Neural cell (in vitro differentiated cells): Measurements from ENCODE around the gene EPB41. TPM values are rescaled to one million over a fixed set of nuclear protein-coding genes. Genes with fewer than 3 reads are reported as not detected.

ENCODE experiments used
- H2AFZ ChIP-seq: fragments of 200-600, 300-800 bp; sonication (generic), shearing (Covaris generic); 2 replicates; pipeline ENCODE4 v1.6.0; 2014; ENCODE audit warnings: low read depth, mild to moderate bottlenecking, antibody characterized with exemption, low read length, moderate library complexity
- H3F3A ChIP-seq: fragments of 200-600 bp; shearing (Covaris generic); 2 replicates; pipeline ENCODE4 v1.6.1; 2016; ENCODE audit warnings: mild to moderate bottlenecking, moderate library complexity, mixed read lengths, antibody characterized with exemption, low read length; ENCODE audit not compliant: insufficient read depth, poor library complexity, severe bottlenecking
- H3K27ac ChIP-seq: fragments of 200-600, 300-800 bp; sonication (generic), shearing (Covaris generic); 2 replicates; pipeline ENCODE4 v1.5.1; 2014; ENCODE audit warnings: mild to moderate bottlenecking, low read length, moderate library complexity
- H3K27me3 ChIP-seq: fragments of 300-800, 200-600 bp; sonication (generic), shearing (Covaris generic); 2 replicates; pipeline ENCODE4 v1.6.0; 2014; ENCODE audit warnings: mild to moderate bottlenecking, low read depth, low read length, moderate library complexity; ENCODE audit not compliant: insufficient read depth
- H3K36me3 ChIP-seq: fragments of 300-800, 200-600 bp; sonication (generic), shearing (Covaris generic); 2 replicates; pipeline ENCODE4 v1.5.1; 2014; ENCODE audit warnings: mild to moderate bottlenecking, antibody characterized with exemption, low read length, moderate library complexity; ENCODE audit not compliant: insufficient read depth
- H3K4me2 ChIP-seq: fragments of 300-800, 200-600 bp; sonication (generic), shearing (Covaris generic); 2 replicates; pipeline ENCODE4 v1.6.0; 2014; ENCODE audit warnings: mild to moderate bottlenecking, low read length
- H3K4me3 ChIP-seq: fragments of 300-800, 200-600 bp; sonication (generic), shearing (Covaris generic); 2 replicates; pipeline ENCODE4 v1.5.1; 2014; ENCODE audit warnings: mild to moderate bottlenecking, low read length, moderate library complexity
- H3K79me2 ChIP-seq: fragments of 200-600 bp; shearing (Covaris generic); replicated peaks from 2 replicates; pipeline ENCODE4 v1.6.0; 2014; ENCODE audit warnings: mild to moderate bottlenecking, low read length, moderate library complexity; ENCODE audit not compliant: insufficient read depth
- H3K9ac ChIP-seq: fragments of 300-800, 200-600 bp; sonication (generic), shearing (Covaris generic); 2 replicates; pipeline ENCODE4 v1.6.1; 2016; ENCODE audit warnings: mild to moderate bottlenecking, low read length, mixed read lengths
- H3K9me2 ChIP-seq: fragments of 200-600 bp; shearing (Covaris generic); 2 replicates; pipeline ENCODE4 v1.6.1; 2016; ENCODE audit warnings: mild to moderate bottlenecking, low read length, mixed read lengths; ENCODE audit not compliant: insufficient read depth
- H3K9me3 ChIP-seq: fragments of 200-600, 300-800 bp; sonication (generic), shearing (Covaris generic); 2 replicates; pipeline ENCODE4 v1.6.1; 2016; ENCODE audit warnings: mild to moderate bottlenecking, mixed run types, low read length, moderate library complexity, mixed read lengths
- H4K20me1 ChIP-seq: fragments of 200-600 bp; shearing (Covaris generic); 2 replicates; pipeline ENCODE4 v1.6.1; 2016; ENCODE audit warnings: mild to moderate bottlenecking, mixed run types; ENCODE audit not compliant: insufficient read depth
- EP300 ChIP-seq: fragments of 450-650 bp; conservative IDR thresholded peaks from 2 replicates; pipeline ENCODE4 v1.6.1; 2014; ENCODE audit warnings: antibody characterized with exemption, mild to moderate bottlenecking, moderate library complexity; ENCODE audit not compliant: poor library complexity, severe bottlenecking
- EZH2 ChIP-seq: fragments of 200-600, 300-800 bp; shearing (Covaris generic), sonication (generic); IDR thresholded peaks from 2 replicates; pipeline ENCODE4 v1.6.1; 2014; ENCODE audit warnings: antibody characterized with exemption, low read length, borderline replicate concordance, mild to moderate bottlenecking; ENCODE audit not compliant: insufficient read depth, poor library complexity, severe bottlenecking
- MXI1 ChIP-seq: fragments of 450-650 bp; conservative IDR thresholded peaks from 2 replicates; pipeline ENCODE4 v1.6.1; 2014; ENCODE audit warnings: antibody characterized with exemption, mild to moderate bottlenecking; ENCODE audit not compliant: poor library complexity, severe bottlenecking
- POLR2AphosphoS5 ChIP-seq: IDR thresholded peaks from 2 replicates; pipeline ENCODE4 v1.6.1; 2012
- RAD21 ChIP-seq: fragments of 450-650 bp; conservative IDR thresholded peaks from 2 replicates; pipeline ENCODE4 v1.6.1; 2014; ENCODE audit warnings: antibody characterized with exemption, mild to moderate bottlenecking, moderate library complexity
- SMC3 ChIP-seq: fragments of 450-650 bp; conservative IDR thresholded peaks from 2 replicates; pipeline ENCODE4 v1.6.1; 2014; ENCODE audit warnings: antibody characterized with exemption, mild to moderate bottlenecking, moderate library complexity; ENCODE audit not compliant: poor library complexity
- TAF1 ChIP-seq: IDR thresholded peaks from 2 replicates; pipeline ENCODE4 v1.6.1; 2012; ENCODE audit warnings: low read depth
- polyA plus RNA-seq: library from polyadenylated mRNA; depleted of rRNA; stranded (reverse); fragments of >200 nt; gene quantifications from 2 replicates; pipeline ENCODE4 v1.2.3, GENCODE V29; 2014
- TF ChIP-seq, protein P1 (sequence below): fragments of 450-650 bp; IDR thresholded peaks from 2 replicates; pipeline ENCODE4 v1.5.1; 2014; ENCODE audit warnings: antibody characterized with exemption, mild to moderate bottlenecking, moderate library complexity; ENCODE audit not compliant: poor library complexity, severe bottlenecking
- TF ChIP-seq, protein P2 (sequence below): IDR thresholded peaks from 2 replicates; pipeline ENCODE4 v1.6.1; 2012; ENCODE audit warnings: borderline replicate concordance

EPB41 gene
- polyA plus RNA-seq, 1 donor from 2014 or later = 62.0 TPM

DNA sequence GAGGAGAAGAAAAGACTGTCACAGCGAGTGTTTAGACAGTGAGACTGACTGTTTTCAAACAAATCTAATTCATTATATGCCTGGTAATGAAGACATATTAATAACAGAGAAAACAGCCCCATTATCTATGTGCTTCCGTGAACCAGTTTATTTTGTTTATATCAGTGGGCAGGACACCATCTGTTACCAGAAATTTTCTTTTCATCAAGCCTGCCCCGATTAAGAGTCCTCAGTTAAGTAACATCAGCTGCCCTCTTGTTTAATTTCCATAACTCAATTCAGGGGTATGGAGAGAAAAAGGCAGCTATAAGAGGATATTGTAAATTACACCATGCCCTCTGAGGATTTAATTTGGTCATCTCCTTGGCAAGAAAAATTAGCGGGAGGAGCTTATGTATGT is 115.3 kb downstream of the EPB41 start:
- TF ChIP-seq MXI1 (no peak), SMC3 (no peak), EP300 (no peak)
- TF ChIP-seq, protein P1, sequence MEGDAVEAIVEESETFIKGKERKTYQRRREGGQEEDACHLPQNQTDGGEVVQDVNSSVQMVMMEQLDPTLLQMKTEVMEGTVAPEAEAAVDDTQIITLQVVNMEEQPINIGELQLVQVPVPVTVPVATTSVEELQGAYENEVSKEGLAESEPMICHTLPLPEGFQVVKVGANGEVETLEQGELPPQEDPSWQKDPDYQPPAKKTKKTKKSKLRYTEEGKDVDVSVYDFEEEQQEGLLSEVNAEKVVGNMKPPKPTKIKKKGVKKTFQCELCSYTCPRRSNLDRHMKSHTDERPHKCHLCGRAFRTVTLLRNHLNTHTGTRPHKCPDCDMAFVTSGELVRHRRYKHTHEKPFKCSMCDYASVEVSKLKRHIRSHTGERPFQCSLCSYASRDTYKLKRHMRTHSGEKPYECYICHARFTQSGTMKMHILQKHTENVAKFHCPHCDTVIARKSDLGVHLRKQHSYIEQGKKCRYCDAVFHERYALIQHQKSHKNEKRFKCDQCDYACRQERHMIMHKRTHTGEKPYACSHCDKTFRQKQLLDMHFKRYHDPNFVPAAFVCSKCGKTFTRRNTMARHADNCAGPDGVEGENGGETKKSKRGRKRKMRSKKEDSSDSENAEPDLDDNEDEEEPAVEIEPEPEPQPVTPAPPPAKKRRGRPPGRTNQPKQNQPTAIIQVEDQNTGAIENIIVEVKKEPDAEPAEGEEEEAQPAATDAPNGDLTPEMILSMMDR = no peak
- H3K9ac ChIP-seq = no peak overlapping the region
- no peaks in the 10 kb centered on the region for H3F3A ChIP-seq
- H4K20me1 ChIP-seq = no peaks in the 10 kb centered on the region
- no peak overlapping the region for H3K4me3 ChIP-seq
- no peak overlapping the region for H3K27ac ChIP-seq
- no peaks in the 10 kb centered on the region for H3K36me3 ChIP-seq
- no peaks in the 10 kb centered on the region for H3K9me3 ChIP-seq
- no peak overlapping the region for H2AFZ ChIP-seq
- no peak overlapping the region for H3K4me2 ChIP-seq
- no peaks in the 10 kb centered on the region for H3K79me2 ChIP-seq
- no peaks in the 10 kb centered on the region for H3K27me3 ChIP-seq
- no peaks in the 10 kb centered on the region for H3K9me2 ChIP-seq

DNA sequence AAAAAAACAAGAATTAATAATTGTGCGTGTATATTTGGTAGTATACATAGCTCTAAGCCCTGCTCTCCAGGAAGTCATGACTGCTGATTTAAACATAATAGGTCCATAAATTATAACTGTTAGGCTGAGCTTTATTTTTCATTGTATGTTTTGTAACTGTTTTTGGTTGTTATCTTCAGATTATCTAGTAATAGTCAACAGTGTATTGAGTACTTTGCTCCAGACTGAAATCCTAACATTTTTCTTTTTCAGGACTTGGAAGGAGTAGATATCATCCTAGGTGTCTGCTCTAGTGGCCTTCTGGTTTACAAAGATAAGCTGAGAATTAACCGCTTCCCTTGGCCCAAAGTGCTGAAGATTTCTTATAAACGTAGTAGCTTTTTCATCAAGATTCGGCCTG is 118.5 kb downstream of the EPB41 start:
- no peaks in the 10 kb centered on the region for H3K27me3 ChIP-seq
- no peak overlapping the region for H2AFZ ChIP-seq
- no peak overlapping the region for H3K9ac ChIP-seq
- no peaks in the 10 kb centered on the region for H3K9me2 ChIP-seq
- no peaks in the 10 kb centered on the region for H3K79me2 ChIP-seq
- no peaks in the 10 kb centered on the region for H4K20me1 ChIP-seq
- H3K36me3 ChIP-seq = no peaks in the 10 kb centered on the region
- no peaks in the 10 kb centered on the region for H3F3A ChIP-seq
- no peak overlapping the region for H3K27ac ChIP-seq
- H3K4me2 ChIP-seq = no peak overlapping the region
- H3K4me3 ChIP-seq = no peak overlapping the region
- H3K9me3 ChIP-seq = no peaks in the 10 kb centered on the region
- TF ChIP-seq TAF1 = no peak
- TF ChIP-seq, protein P1 = no peak
- no peak for TF ChIP-seq EP300
- no peak for TF ChIP-seq EZH2

DNA sequence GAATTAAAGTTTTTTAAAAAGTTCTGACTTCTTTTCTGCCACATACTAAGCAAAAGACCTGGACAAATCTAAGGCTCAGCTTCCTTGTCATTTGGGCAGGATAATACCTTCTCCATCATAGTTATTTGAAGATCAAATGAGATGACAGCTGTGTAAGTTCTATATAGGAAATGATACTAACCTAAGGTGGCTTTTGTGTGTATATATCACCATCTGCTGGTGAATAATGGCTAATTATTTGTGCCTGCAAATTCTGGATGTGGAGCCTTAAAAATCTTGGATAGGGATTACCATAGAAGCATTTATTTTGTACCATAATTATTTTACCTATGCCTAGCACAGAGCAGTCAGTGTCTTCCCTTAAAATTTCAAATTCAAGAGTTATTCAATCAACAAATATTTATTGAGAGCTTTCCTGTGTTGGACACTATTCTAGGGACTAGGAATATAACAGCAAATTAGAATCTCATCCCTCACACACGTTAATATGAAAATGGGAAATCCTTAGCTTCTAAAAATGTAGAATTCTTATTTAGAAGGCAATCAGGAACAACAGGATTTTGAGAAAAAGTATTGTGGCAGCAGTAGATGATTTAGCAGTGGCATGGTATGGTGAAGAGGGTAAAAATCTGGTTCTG is 119.6 kb downstream of the EPB41 start:
- H3K27me3 ChIP-seq = no peaks in the 10 kb centered on the region
- no peaks in the 10 kb centered on the region for H3K36me3 ChIP-seq
- H3K27ac ChIP-seq = no peak overlapping the region
- no peak overlapping the region for H3K9ac ChIP-seq
- TF ChIP-seq RAD21 = peak; percentile 93
- TF ChIP-seq, protein P2, sequence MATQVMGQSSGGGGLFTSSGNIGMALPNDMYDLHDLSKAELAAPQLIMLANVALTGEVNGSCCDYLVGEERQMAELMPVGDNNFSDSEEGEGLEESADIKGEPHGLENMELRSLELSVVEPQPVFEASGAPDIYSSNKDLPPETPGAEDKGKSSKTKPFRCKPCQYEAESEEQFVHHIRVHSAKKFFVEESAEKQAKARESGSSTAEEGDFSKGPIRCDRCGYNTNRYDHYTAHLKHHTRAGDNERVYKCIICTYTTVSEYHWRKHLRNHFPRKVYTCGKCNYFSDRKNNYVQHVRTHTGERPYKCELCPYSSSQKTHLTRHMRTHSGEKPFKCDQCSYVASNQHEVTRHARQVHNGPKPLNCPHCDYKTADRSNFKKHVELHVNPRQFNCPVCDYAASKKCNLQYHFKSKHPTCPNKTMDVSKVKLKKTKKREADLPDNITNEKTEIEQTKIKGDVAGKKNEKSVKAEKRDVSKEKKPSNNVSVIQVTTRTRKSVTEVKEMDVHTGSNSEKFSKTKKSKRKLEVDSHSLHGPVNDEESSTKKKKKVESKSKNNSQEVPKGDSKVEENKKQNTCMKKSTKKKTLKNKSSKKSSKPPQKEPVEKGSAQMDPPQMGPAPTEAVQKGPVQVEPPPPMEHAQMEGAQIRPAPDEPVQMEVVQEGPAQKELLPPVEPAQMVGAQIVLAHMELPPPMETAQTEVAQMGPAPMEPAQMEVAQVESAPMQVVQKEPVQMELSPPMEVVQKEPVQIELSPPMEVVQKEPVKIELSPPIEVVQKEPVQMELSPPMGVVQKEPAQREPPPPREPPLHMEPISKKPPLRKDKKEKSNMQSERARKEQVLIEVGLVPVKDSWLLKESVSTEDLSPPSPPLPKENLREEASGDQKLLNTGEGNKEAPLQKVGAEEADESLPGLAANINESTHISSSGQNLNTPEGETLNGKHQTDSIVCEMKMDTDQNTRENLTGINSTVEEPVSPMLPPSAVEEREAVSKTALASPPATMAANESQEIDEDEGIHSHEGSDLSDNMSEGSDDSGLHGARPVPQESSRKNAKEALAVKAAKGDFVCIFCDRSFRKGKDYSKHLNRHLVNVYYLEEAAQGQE = no peak
- peak; percentile 55 for TF ChIP-seq EP300
- no peak for TF ChIP-seq EZH2
- no peak for TF ChIP-seq MXI1
- TF ChIP-seq SMC3 = peak; percentile 94
- no peak for TF ChIP-seq POLR2AphosphoS5
- TF ChIP-seq TAF1 = no peak
- TF ChIP-seq, protein P1 = peak; percentile 88
- H3K79me2 ChIP-seq = no peaks in the 10 kb centered on the region
- no peaks in the 10 kb centered on the region for H4K20me1 ChIP-seq
- no peaks in the 10 kb centered on the region for H3K9me3 ChIP-seq
- H2AFZ ChIP-seq = no peak overlapping the region
- no peak overlapping the region for H3K4me3 ChIP-seq
- H3K4me2 ChIP-seq = no peak overlapping the region
- no peaks in the 10 kb centered on the region for H3F3A ChIP-seq
- H3K9me2 ChIP-seq = no peaks in the 10 kb centered on the region
